ENCODE data around the gene ARSA. TPM values are rescaled to one million over a fixed set of nuclear protein-coding genes. Genes with fewer than 3 reads are reported as not detected.

ARSA gene
- total RNA-seq, 1 experiment from 2014 or later = 10.3 TPM

- H3K23me2 ChIP-seq (ENCODE audit: insufficient read length, low read depth, low read length, poor library complexity, severe bottlenecking) = peaks cover 3% of the 10 kb centered on the region
- H3K4me2 ChIP-seq (ENCODE audit: insufficient read depth, insufficient read length, low read length) = peak overlapping the region; percentile 39
- no peak overlapping the region for H4K5ac ChIP-seq (ENCODE audit: insufficient read length, low read depth, low read length)
- Mint-ChIP-seq H3K27me3 (ENCODE audit: low read depth) (peaks cover 61% of the 10 kb centered on the region), H3K4me3 (peak overlapping the region; percentile 57 to 82), H3K4me1 (peaks cover 13 to 14% of the 10 kb centered on the region in 2 experiments), H3K27ac (no peak overlapping the region), H3K36me3 (ENCODE audit: insufficient read depth in 1 of 3, low read depth in 3 of 3) (no peaks in the 10 kb centered on the region), H3K9me3 (no peaks in the 10 kb centered on the region; a peak in 1 of 5 replicates)
- H2BK5ac ChIP-seq (ENCODE audit: insufficient read length, low read length) = no peak overlapping the region
- H2AK5ac ChIP-seq (ENCODE audit: insufficient read length, low read length) = no peak overlapping the region
- no CpG with 5 or more reads among the region's 52 CpGs for WGBS (ENCODE audit: extremely low coverage, insufficient read length, low lambda C conversion rate)
- no peaks in the 10 kb centered on the region for H3K79me2 ChIP-seq (ENCODE audit: insufficient read depth, low read length)
- H3K9ac ChIP-seq (ENCODE audit: extremely low read depth, insufficient read length, low read length) = no peak overlapping the region
- H3K4me1 ChIP-seq (ENCODE audit: insufficient read depth, low read length) = no peaks in the 10 kb centered on the region; the same call in 1 of the 2 replicates
- DNase-seq = peak; percentile 68
- TF ChIP-seq CTCF (conservative IDR thresholded peaks at IDR 0.05) = no peak
- no peaks in the 10 kb centered on the region for H3K9me3 ChIP-seq (ENCODE audit: control insufficient read depth, low read depth, low read length)
- no peak overlapping the region for H3K4ac ChIP-seq (ENCODE audit: low read depth, low read length)
- no peak overlapping the region for H3K18ac ChIP-seq (ENCODE audit: insufficient read length, low read depth, low read length)
- no peak overlapping the region for H3K23ac ChIP-seq (ENCODE audit: insufficient read length, low read depth, low read length)
- H2AFZ ChIP-seq (ENCODE audit: low read length) = no peak overlapping the region
- peaks cover 4% of the 10 kb centered on the region; the same call in 1 of the 2 replicates for H3K27me3 ChIP-seq (ENCODE audit: insufficient read depth, low read length)
- H2BK12ac ChIP-seq (ENCODE audit: insufficient read length, low read depth, low read length) = no peak overlapping the region
- no peak overlapping the region for H3K27ac ChIP-seq (ENCODE audit: insufficient read length, low read depth, low read length)
- no peak overlapping the region; the same call in 1 of the 2 replicates for H3K14ac ChIP-seq (ENCODE audit: insufficient read depth, low read length)
- H3K56ac ChIP-seq (ENCODE audit: insufficient read length, low read depth, low read length) = no peak overlapping the region
- H4K91ac ChIP-seq (ENCODE audit: insufficient read length, low read depth, low read length) = no peak overlapping the region
- H2BK15ac ChIP-seq (ENCODE audit: low read depth, low read length) = no peak overlapping the region
- no peaks in the 10 kb centered on the region for H4K20me1 ChIP-seq (ENCODE audit: control insufficient read depth, insufficient read depth, insufficient read length)
- no peak overlapping the region for H2BK20ac ChIP-seq (ENCODE audit: low read depth, low read length, poor library complexity, severe bottlenecking)
- H4K8ac ChIP-seq (replicated peaks; ENCODE audit: insufficient read length, low read depth, low read length) = no peak overlapping the region
- no peaks in the 10 kb centered on the region for H3K79me1 ChIP-seq (ENCODE audit: insufficient read depth, low read depth, low read length, poor library complexity, severe bottlenecking)
- no peak overlapping the region for H2BK120ac ChIP-seq (ENCODE audit: low read depth, low read length, poor library complexity, severe bottlenecking)
- H3T11ph ChIP-seq (ENCODE audit: low read length) = no peak overlapping the region
These were observed 28.0 kb downstream of the ARSA start for GRCh38 chr22:50599816-50600455.

Measured in H9 (cell line).